ENCODE data around the gene PPARA. TPM values are rescaled to one million over a fixed set of nuclear protein-coding genes. Genes with fewer than 3 reads are reported as not detected.

The PPARA gene
- polyA plus RNA-seq, 3 donors, result 3.7 to 6.3 (median 4.9) TPM

- Histone ChIP-seq H3K9me3 (replicated peaks in 1 of 2; ENCODE audit: control insufficient read depth in 1 of 2, insufficient read depth in 1 of 2, low read length in 2 of 2) (peaks cover 0 to 5% of the 10 kb centered on the region in 2 donors), H3K79me2 (ENCODE audit: insufficient read depth, low read length) (no peaks in the 10 kb centered on the region), H3K4me1 (ENCODE audit: control insufficient read depth in 1 of 2, insufficient read depth in 2 of 2, low read length in 2 of 2) (peaks cover 8 to 15% of the 10 kb centered on the region in 2 donors), H3K4me3 (replicated peaks in 1 of 3; ENCODE audit: low read depth in 2 of 3, low read length in 3 of 3) (no peak overlapping the region), H3K27me3 (ENCODE audit: control insufficient read depth in 2 of 2, insufficient read depth in 2 of 2, low read length in 2 of 2) (no peaks in the 10 kb centered on the region), H3K36me3 (replicated peaks in 1 of 2; ENCODE audit: control insufficient read depth in 1 of 2, insufficient read depth in 2 of 2, low read length in 2 of 2) (peaks cover 0 to 4% of the 10 kb centered on the region in 2 donors), H3K9ac (ENCODE audit: insufficient read depth, low read length, poor library complexity, severe bottlenecking) (no peak overlapping the region), H3K27ac (ENCODE audit: low read depth in 1 of 2, low read length in 2 of 2) (no peak overlapping the region), H4K20me1 (ENCODE audit: insufficient read depth, low read length) (no peaks in the 10 kb centered on the region), H2AFZ (ENCODE audit: insufficient read depth, low read depth, low read length, poor library complexity, severe bottlenecking) (no peak overlapping the region), H3K4me2 (replicated peaks; ENCODE audit: extremely low read depth, low read length, poor library complexity, severe bottlenecking) (no peak overlapping the region)
- Mint-ChIP-seq H3K4me3 (no peak overlapping the region), H3K9me3 (peaks cover 0 to 13% (median 11%) of the 10 kb centered on the region in 7 donors), H3K4me1 (peaks cover 22% of the 10 kb centered on the region), H3K27me3 (ENCODE audit: low read depth in 3 of 3) (peaks cover 0 to 2% (median 0%) of the 10 kb centered on the region in 3 donors), H3K36me3 (peaks cover 19 to 24% of the 10 kb centered on the region in 2 donors), H3K27ac (peak overlapping the region in 1 of 7 donors; percentile 41)
- TF ChIP-seq CTCF (IDR thresholded peaks at IDR 0.05), result no peak
- no peak for DNase-seq
- 93% methylated on average over 11 of the region's 11 CpGs for WGBS (ENCODE audit: insufficient coverage)
- intact Hi-C loops (cut with micrococcal nuclease), result no loop called here
These were observed 22.3 kb downstream of the PPARA start for GRCh38 chr22:46172522-46173110.

GRCh38 chr22:46173152-46173551, 22.8 kb downstream of the PPARA start:
- Mint-ChIP-seq H3K4me3 (no peak overlapping the region), H3K9me3 (peaks cover 0 to 14% (median 11%) of the 10 kb centered on the region in 7 donors), H3K27me3 (ENCODE audit: low read depth in 3 of 3) (peaks cover 0 to 2% (median 0%) of the 10 kb centered on the region in 3 donors), H3K36me3 (peaks cover 23 to 26% of the 10 kb centered on the region in 2 donors), H3K4me1 (peaks cover 22% of the 10 kb centered on the region), H3K27ac (peak overlapping the region in 1 of 7 donors; percentile 60)
- Histone ChIP-seq H3K4me3 (replicated peaks in 1 of 3; ENCODE audit: low read depth in 2 of 3, low read length in 3 of 3) (no peak overlapping the region), H3K79me2 (ENCODE audit: insufficient read depth, low read length) (no peaks in the 10 kb centered on the region), H3K36me3 (replicated peaks in 1 of 2; ENCODE audit: control insufficient read depth in 1 of 2, insufficient read depth in 2 of 2, low read length in 2 of 2) (peaks cover 0 to 7% of the 10 kb centered on the region in 2 donors), H4K20me1 (ENCODE audit: insufficient read depth, low read length) (no peaks in the 10 kb centered on the region), H3K9ac (ENCODE audit: insufficient read depth, low read length, poor library complexity, severe bottlenecking) (no peak overlapping the region), H3K4me2 (replicated peaks; ENCODE audit: extremely low read depth, low read length, poor library complexity, severe bottlenecking) (no peak overlapping the region), H3K27ac (ENCODE audit: low read depth in 1 of 2, low read length in 2 of 2) (no peak overlapping the region), H2AFZ (ENCODE audit: insufficient read depth, low read depth, low read length, poor library complexity, severe bottlenecking) (no peak overlapping the region), H3K9me3 (replicated peaks in 1 of 2; ENCODE audit: control insufficient read depth in 1 of 2, insufficient read depth in 1 of 2, low read length in 2 of 2) (peaks cover 0 to 6% of the 10 kb centered on the region in 2 donors), H3K4me1 (ENCODE audit: control insufficient read depth in 1 of 2, insufficient read depth in 2 of 2, low read length in 2 of 2) (peaks cover 8 to 15% of the 10 kb centered on the region in 2 donors), H3K27me3 (ENCODE audit: control insufficient read depth in 2 of 2, insufficient read depth in 2 of 2, low read length in 2 of 2) (no peaks in the 10 kb centered on the region)
- TF ChIP-seq CTCF (IDR thresholded peaks at IDR 0.05), result no peak
- no peak for DNase-seq
- 100% methylated on average over 2 of the region's 3 CpGs for WGBS (ENCODE audit: insufficient coverage)
- intact Hi-C loops (cut with micrococcal nuclease), result no loop called here
